ENCODE results near the gene CYB5R4. TPM values are rescaled to one million over a fixed set of nuclear protein-coding genes. Genes with fewer than 3 reads are reported as not detected.
"Not testable (repeated sequence)": the region's sequence is repeated elsewhere in the genome, so short reads cannot be mapped to it uniquely, and the experiment has no call there.

The CYB5R4 gene
- total RNA-seq, 2 donors from 2014 or later: 3.3 to 3.9 TPM

- no peaks in the 10 kb centered on the region for H3K4me1 ChIP-seq
- H3K27ac ChIP-seq: no peak overlapping the region
- no peak for DNase-seq (ENCODE audit: low spot score)
- no peak overlapping the region for H3K4me3 ChIP-seq
- TF ChIP-seq CTCF (IDR thresholded peaks at IDR 0.05): no peak
- H3K27me3 ChIP-seq: no peaks in the 10 kb centered on the region
- H3K9me3 ChIP-seq: no peaks in the 10 kb centered on the region
- no peaks in the 10 kb centered on the region for H3K36me3 ChIP-seq
Observed at GRCh38 chr6:83948851-83949250, 89.4 kb downstream of the CYB5R4 start.

- not testable (repeated sequence) for H3K27me3 ChIP-seq; H3K27ac ChIP-seq; H3K9me3 ChIP-seq; H3K4me1 ChIP-seq; DNase-seq (ENCODE audit: low spot score); H3K4me3 ChIP-seq
- peaks cover 13% of the 10 kb centered on the region for H3K36me3 ChIP-seq
Observed at GRCh38 chr6:83951423-83951822, 91.9 kb downstream of the CYB5R4 start.

- no peaks in the 10 kb centered on the region for H3K27me3 ChIP-seq
- no peaks in the 10 kb centered on the region for H3K9me3 ChIP-seq
- DNase-seq (ENCODE audit: low spot score): no peak
- peaks cover 13% of the 10 kb centered on the region for H3K36me3 ChIP-seq
- no peak for TF ChIP-seq CTCF (IDR thresholded peaks at IDR 0.05)
- no peaks in the 10 kb centered on the region for H3K4me1 ChIP-seq
- H3K4me3 ChIP-seq: no peak overlapping the region
- no peak overlapping the region for H3K27ac ChIP-seq
Observed at GRCh38 chr6:83952830-83953229, 93.3 kb downstream of the CYB5R4 start.

GRCh38 chr6:83954371-83954770 is 94.9 kb downstream of the CYB5R4 start:
- H3K4me3 ChIP-seq: no peak overlapping the region
- TF ChIP-seq CTCF (IDR thresholded peaks at IDR 0.05): no peak
- no peaks in the 10 kb centered on the region for H3K27me3 ChIP-seq
- no peaks in the 10 kb centered on the region for H3K4me1 ChIP-seq
- H3K36me3 ChIP-seq: peaks cover 13% of the 10 kb centered on the region
- H3K9me3 ChIP-seq: no peaks in the 10 kb centered on the region
- no peak overlapping the region for H3K27ac ChIP-seq
- DNase-seq (ENCODE audit: low spot score): no peak

GRCh38 chr6:83958241-83958685 is 98.8 kb downstream of the CYB5R4 start:
- H3K27me3 ChIP-seq: no peaks in the 10 kb centered on the region
- H3K27ac ChIP-seq: no peak overlapping the region
- H3K4me3 ChIP-seq: no peak overlapping the region
- no peak for TF ChIP-seq CTCF (IDR thresholded peaks at IDR 0.05)
- H3K9me3 ChIP-seq: no peaks in the 10 kb centered on the region
- DNase-seq (ENCODE audit: low spot score): no peak
- H3K4me1 ChIP-seq: no peaks in the 10 kb centered on the region
- H3K36me3 ChIP-seq: peaks cover 36% of the 10 kb centered on the region

- H3K9me3 ChIP-seq: peaks cover 0 to 3% of the 10 kb centered on the region in 2 donors
- H3K27ac ChIP-seq: no peak overlapping the region
- no peak for TF ChIP-seq CTCF (IDR thresholded peaks at IDR 0.05)
- H3K4me1 ChIP-seq: no peaks in the 10 kb centered on the region
- H3K36me3 ChIP-seq: peaks cover 31% of the 10 kb centered on the region
- no peak for DNase-seq (ENCODE audit: low spot score)
- H3K27me3 ChIP-seq: no peaks in the 10 kb centered on the region
- no peak overlapping the region for H3K4me3 ChIP-seq
Observed at GRCh38 chr6:83960664-83961063, 101.2 kb downstream of the CYB5R4 start.
